Measurements from ENCODE around the gene CTSS.

Gene CTSS

GRCh38 chr1:150696995-150697927 is 68.3 kb downstream of the CTSS start, which contains the start of gene GOLPH3L:
Gene GOLPH3L, minus strand, starts transcription at chr1:150697154. Its CDS starts 2,316 bp downstream, at chr1:150694838.
- peak; percentile 99 for DNase-seq (ENCODE audit: low read depth, low spot score)

GRCh38 chr1:150696590-150696989 is 69.0 kb downstream of the CTSS start:
- DNase-seq (ENCODE audit: low read depth, low spot score): peak; percentile 10

GRCh38 chr1:150696162-150696561 is 69.4 kb downstream of the CTSS start:
- DNase-seq (ENCODE audit: low read depth, low spot score): no peak

- DNase-seq (ENCODE audit: low read depth, low spot score): no peak
These were observed 70.0 kb downstream of the CTSS start for GRCh38 chr1:150695561-150695960.

- DNase-seq (ENCODE audit: low read depth, low spot score): no peak
These were observed 72.9 kb downstream of the CTSS start for GRCh38 chr1:150692720-150693119.

- no peak for DNase-seq (ENCODE audit: low read depth, low spot score)
These were observed 76.8 kb downstream of the CTSS start for GRCh38 chr1:150688763-150689162.

- no peak for DNase-seq (ENCODE audit: low read depth, low spot score)
These were observed 79.3 kb downstream of the CTSS start for GRCh38 chr1:150686275-150686674.

- no peak for DNase-seq (ENCODE audit: low read depth, low spot score)
These were observed 81.7 kb downstream of the CTSS start for GRCh38 chr1:150683914-150684313.

Data from astrocyte of the hippocampus (primary cell).